GM21423 (cell line): ENCODE measurements around the gene PEPD.
"Not testable (repeated sequence)": the region's sequence is repeated elsewhere in the genome, so short reads cannot be mapped to it uniquely, and the experiment has no call there.

Experiments used
- ATAC-seq: cut with Tn5 transposase; IDR thresholded peaks from one replicate; pipeline ENCODE4 v1.9.1; 2021; ENCODE audit warnings: mild to moderate bottlenecking, moderate library complexity; ENCODE audit not compliant: unreplicated experiment

Gene PEPD

GRCh38 chr19:33521480-33522370 lies at the start of gene PEPD:
PEPD (minus strand) TSS chr19:33521791; CDS start chr19:33521760, 31 bp downstream.
- ATAC-seq = peak; percentile 80

- ATAC-seq = no peak
These were observed 48.2 kb upstream of the PEPD start for GRCh38 chr19:33569821-33570220.

- no peak for ATAC-seq
These were observed 47.1 kb upstream of the PEPD start for GRCh38 chr19:33568706-33569105.

- no peak for ATAC-seq
These were observed 43.3 kb upstream of the PEPD start for GRCh38 chr19:33564836-33565338.

- ATAC-seq = no peak
These were observed 41.0 kb upstream of the PEPD start for GRCh38 chr19:33562636-33563035.

- ATAC-seq = not testable (repeated sequence)
These were observed 40.1 kb upstream of the PEPD start for GRCh38 chr19:33561666-33562065.

- ATAC-seq = no peak
These were observed 39.7 kb upstream of the PEPD start for GRCh38 chr19:33561261-33561660.

- ATAC-seq = no peak
These were observed 38.4 kb upstream of the PEPD start for GRCh38 chr19:33559996-33560395.

- ATAC-seq = no peak
These were observed 37.3 kb upstream of the PEPD start for GRCh38 chr19:33558856-33559255.

- no peak for ATAC-seq
These were observed 36.6 kb upstream of the PEPD start for GRCh38 chr19:33558151-33558550.

- no peak for ATAC-seq
These were observed 36.1 kb upstream of the PEPD start for GRCh38 chr19:33557720-33558119.

- ATAC-seq = no peak
These were observed 35.6 kb upstream of the PEPD start for GRCh38 chr19:33557196-33557595.

- ATAC-seq = no peak
These were observed 34.7 kb upstream of the PEPD start for GRCh38 chr19:33556261-33556660.

GRCh38 chr19:33555726-33556125 lies 34.1 kb upstream of the PEPD start:
- not testable (repeated sequence) for ATAC-seq

GRCh38 chr19:33554821-33555220 lies 33.2 kb upstream of the PEPD start:
- ATAC-seq = no peak

- ATAC-seq = no peak
These were observed 32.8 kb upstream of the PEPD start for GRCh38 chr19:33554391-33554790.

GRCh38 chr19:33553530-33554310 lies 32.1 kb upstream of the PEPD start:
- ATAC-seq = no peak

- no peak for ATAC-seq
These were observed 31.3 kb upstream of the PEPD start for GRCh38 chr19:33552928-33553279.

- no peak for ATAC-seq
These were observed 30.8 kb upstream of the PEPD start for GRCh38 chr19:33552191-33552927.

- no peak for ATAC-seq
These were observed 30.1 kb upstream of the PEPD start for GRCh38 chr19:33551676-33552075.

- no peak for ATAC-seq
These were observed 29.2 kb upstream of the PEPD start for GRCh38 chr19:33550768-33551167.
